GM04504 (cell line): ENCODE results near the gene CHRNA7.
"Not testable (repeated sequence)": the region's sequence is repeated elsewhere in the genome, so short reads cannot be mapped to it uniquely, and the experiment has no call there.

Source experiments
- DNase-seq: peaks from one replicate; pipeline ENCODE4 v3.0.0-alpha.2; 2012; ENCODE audit warnings: low read depth

Gene CHRNA7

DNA sequence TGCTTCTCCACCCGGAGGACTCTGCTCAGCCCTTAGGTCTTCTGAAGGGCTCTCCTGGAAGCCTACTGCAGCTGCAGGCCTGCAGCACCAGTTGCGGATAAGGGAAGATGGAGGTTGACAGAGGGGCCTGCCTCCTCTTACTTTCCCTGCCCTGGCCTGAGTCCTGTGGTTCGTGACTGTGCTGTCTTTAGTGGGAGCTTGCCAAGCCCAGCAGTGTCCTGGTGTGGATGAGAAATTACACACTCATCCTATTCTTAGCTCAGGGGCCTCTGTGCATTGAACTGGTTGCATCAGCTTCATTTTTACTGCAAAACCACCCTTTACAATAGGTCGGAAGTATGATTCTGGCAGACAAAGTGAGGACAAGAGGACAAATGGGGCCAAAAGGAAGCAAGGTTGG is 163.5 kb downstream of the CHRNA7 start:
- not testable (repeated sequence) for DNase-seq

DNA sequence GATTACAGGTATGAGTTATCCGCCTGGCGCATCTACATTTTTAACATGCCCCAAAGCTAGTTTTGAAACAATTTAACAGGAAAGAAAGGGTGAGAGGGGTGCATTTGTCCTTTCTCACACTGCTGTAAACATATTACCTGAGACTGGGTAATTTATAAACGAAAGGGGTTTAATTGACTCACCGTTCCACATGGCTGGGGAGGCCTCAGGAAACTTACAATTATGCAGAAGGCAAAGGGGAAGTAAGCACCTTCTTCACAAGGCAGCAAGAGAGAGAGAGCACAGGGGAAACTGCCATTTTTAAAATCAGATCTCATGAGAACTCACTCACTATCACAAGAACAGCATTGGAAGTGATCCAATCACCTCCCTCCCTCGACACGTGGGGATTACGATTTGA is 165.9 kb downstream of the CHRNA7 start:
- not testable (repeated sequence) for DNase-seq

DNA sequence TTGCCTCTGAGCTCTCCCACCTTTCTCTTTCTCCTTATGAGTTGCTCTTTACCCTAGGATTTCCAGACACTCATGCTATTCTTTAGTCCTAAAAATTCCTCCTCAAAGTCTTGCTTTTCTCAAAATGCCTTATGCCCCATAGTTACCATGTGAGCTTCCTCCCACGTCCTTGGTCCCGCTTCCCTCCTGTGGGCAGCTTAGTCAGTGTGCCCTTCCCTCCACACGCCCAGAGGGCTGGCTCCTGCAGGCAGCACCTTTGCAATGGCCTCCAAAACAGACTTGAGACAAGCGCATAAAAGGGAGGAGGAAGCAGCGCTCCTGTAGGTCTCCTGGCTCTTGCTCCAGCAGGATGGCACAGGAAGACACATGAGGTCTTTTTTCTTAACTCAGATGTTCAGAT is 168.6 kb downstream of the CHRNA7 start:
- DNase-seq, result not testable (repeated sequence)

DNA sequence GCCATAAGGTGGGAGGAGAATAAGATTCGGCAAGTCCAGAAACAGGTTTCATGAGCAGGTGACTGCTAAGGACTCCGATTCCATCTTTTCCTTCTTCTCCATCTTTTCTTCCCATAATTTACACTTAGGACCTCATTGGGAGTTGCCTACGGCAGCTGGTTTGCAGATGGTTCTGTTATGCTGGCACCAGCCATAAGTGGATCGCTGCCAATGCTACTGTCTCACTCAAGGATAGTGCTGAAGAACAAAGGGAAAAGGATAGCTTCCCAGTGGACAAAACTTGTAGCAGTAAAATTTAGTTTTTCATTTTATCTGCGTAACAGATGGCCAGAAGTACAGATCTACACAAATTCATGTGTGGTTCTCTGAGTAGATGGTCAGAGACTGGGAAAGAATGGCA is 178.8 kb downstream of the CHRNA7 start:
- not testable (repeated sequence) for DNase-seq

DNA sequence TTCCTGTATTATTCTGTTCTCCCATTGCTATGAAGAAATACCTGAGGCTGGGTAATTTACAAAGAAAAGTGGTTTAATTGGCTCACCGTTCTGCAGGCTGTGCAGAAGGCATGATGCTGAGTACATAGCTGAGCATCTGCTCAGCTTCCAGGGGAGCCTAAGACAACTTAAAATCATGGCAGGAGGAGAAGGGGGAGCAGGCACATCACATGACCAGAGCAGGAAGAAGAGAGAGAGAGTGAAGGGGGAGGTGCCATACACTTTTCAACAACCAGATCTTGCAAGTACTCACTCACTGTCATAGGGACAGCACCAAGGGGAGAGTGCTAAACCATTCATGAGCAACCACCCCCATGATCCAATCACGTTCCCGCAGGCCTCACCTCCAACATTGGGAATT is 188.4 kb downstream of the CHRNA7 start:
- DNase-seq, result no peak
